NCI-H2171 (cell line): ENCODE measurements around the gene DLGAP4.

Source experiments
- DNase-seq: peaks from one replicate; lab custom pipeline; 2025; lab: John Stamatoyannopoulos, UW

DLGAP4 gene

GRCh38 chr20:36275011-36275410, 31.1 kb upstream of the DLGAP4 start:
- DNase-seq, result no peak

- DNase-seq, result no peak
Measured at GRCh38 chr20:36275441-36276189, 30.5 kb upstream of the DLGAP4 start.

GRCh38 chr20:36277546-36277945, 28.6 kb upstream of the DLGAP4 start:
- no peak for DNase-seq

- DNase-seq, result no peak
Measured at GRCh38 chr20:36279362-36279761, 26.8 kb upstream of the DLGAP4 start.

- no peak for DNase-seq
Measured at GRCh38 chr20:36279776-36280175, 26.4 kb upstream of the DLGAP4 start.

- no peak for DNase-seq
Measured at GRCh38 chr20:36281785-36282380, 24.3 kb upstream of the DLGAP4 start.

GRCh38 chr20:36284751-36285150, 21.4 kb upstream of the DLGAP4 start:
- no peak for DNase-seq

- no peak for DNase-seq
Measured at GRCh38 chr20:36285746-36286447, 20.2 kb upstream of the DLGAP4 start.

- DNase-seq, result no peak
Measured at GRCh38 chr20:36297656-36298055, 8.5 kb upstream of the DLGAP4 start.

GRCh38 chr20:36298061-36298460, 8.1 kb upstream of the DLGAP4 start:
- no peak for DNase-seq

GRCh38 chr20:36298795-36299339, 7.3 kb upstream of the DLGAP4 start:
- DNase-seq, result no peak

- DNase-seq, result no peak
Measured at GRCh38 chr20:36299459-36299858, 6.7 kb upstream of the DLGAP4 start.

- no peak for DNase-seq
Measured at GRCh38 chr20:36301359-36302119, 4.6 kb upstream of the DLGAP4 start.

GRCh38 chr20:36303020-36303595, 3.0 kb upstream of the DLGAP4 start:
- peak; percentile 22 for DNase-seq

GRCh38 chr20:36303831-36304230, 2.3 kb upstream of the DLGAP4 start:
- no peak for DNase-seq

- no peak for DNase-seq
Measured at GRCh38 chr20:36304786-36305495, 1.2 kb upstream of the DLGAP4 start.

GRCh38 chr20:36306553-36307411, 643 bp downstream of the DLGAP4 start:
- no peak for DNase-seq

GRCh38 chr20:36307412-36308325, 1.5 kb downstream of the DLGAP4 start:
- DNase-seq, result no peak

GRCh38 chr20:36308353-36308752, 2.2 kb downstream of the DLGAP4 start:
- no peak for DNase-seq
